Sigmoid colon (tissue), 7 donors: ENCODE data around the gene HNRNPDL. TPM values are rescaled to one million over a fixed set of nuclear protein-coding genes. Genes with fewer than 3 reads are reported as not detected.
A peak's percentile ranks its signal among the peaks of the same experiment; 100 is the strongest.

ENCODE experiments used
- DNase-seq: peaks from one replicate; pipeline ENCODE4 v3.0.0-alpha.2; 2019
- H3K27ac ChIP-seq, 4 donors: fragments of 200-600 bp; sonication (generic); one replicate each; pipeline ENCODE4 v1.5.1; 2016 to 2019; ENCODE audit warnings: mild to moderate bottlenecking in 1 of 4
- H3K27me3 ChIP-seq, 3 donors: fragments of 200-600 bp; sonication (generic); one replicate each; pipeline ENCODE4 v1.5.1; 2019; ENCODE audit warnings: mild to moderate bottlenecking in 1 of 3
- H3K36me3 ChIP-seq, 4 donors: fragments of 200-600 bp; sonication (generic); one replicate each; pipeline ENCODE4 v1.5.1; 2016 to 2019
- H3K4me1 ChIP-seq, 4 donors: fragments of 200-600 bp; sonication (generic); one replicate each; pipeline ENCODE4 v1.5.1; 2017 to 2019
- H3K4me3 ChIP-seq, 4 donors: fragments of 200-600 bp; sonication (generic); one replicate each; pipeline ENCODE4 v1.5.1; 2017 to 2019; ENCODE audit warnings: mild to moderate bottlenecking in 2 of 4, moderate library complexity in 1 of 4
- H3K9me3 ChIP-seq, 4 donors: fragments of 200-600 bp in 3 of 4; sonication (generic) in 3 of 4; one replicate each; pipeline versions ENCODE4 v1.5.1 to v1.6.1; 2013 to 2019
- CTCF ChIP-seq, 4 experiments: fragments of 450-650 bp in 3 of 4; fragments of 200-600 bp in 1 of 4; IDR thresholded peaks; one replicate each; pipeline ENCODE4 v1.5.1; 2016 to 2019; ENCODE audit warnings: antibody characterized with exemption in 4 of 4, mild to moderate bottlenecking in 3 of 4, moderate library complexity in 2 of 4
- EP300 ChIP-seq, 4 donors: sonication (generic); formaldehyde crosslinking; IDR thresholded peaks; one replicate each; pipeline ENCODE4 v1.6.1; 2017; ENCODE audit warnings: antibody characterized with exemption in 4 of 4
- POLR2A ChIP-seq, 2 donors: fragments of 450-650 bp; IDR thresholded peaks; one replicate each; pipeline ENCODE4 v1.6.1; 2016; ENCODE audit warnings: antibody characterized with exemption in 2 of 2, mild to moderate bottlenecking in 2 of 2, moderate library complexity in 2 of 2
- POLR2AphosphoS5 ChIP-seq, 4 donors: sonication (generic); formaldehyde crosslinking; IDR thresholded peaks; one replicate each; pipeline ENCODE4 v1.6.1; 2017; ENCODE audit warnings: antibody characterized with exemption in 4 of 4
- WGBS, 2 donors: extraction: QIAGEN DNeasy Blood & Tissue Kit; methylation state at CpG; one replicate each; pipeline ENCODE4 v1.1.7; 2013; 5-methylcytosine and 5-hydroxymethylcytosine counted together
- intact Hi-C: fragments of 100-400 bp; cut with DNase I; formaldehyde crosslinking; loops from one replicate; pipeline ENCODE4 v1.15.1; 2023
- polyA plus RNA-seq, 3 donors: library from polyadenylated mRNA; stranded (reverse); fragments of 200-250 nt; gene quantifications; one replicate each; pipeline ENCODE4 v1.2.3, GENCODE V29; 2013
- small RNA-seq, 3 donors: library from RNA; depleted of rRNA; stranded (forward); fragments of <200 nt; gene quantifications; one replicate each; pipeline ENCODE3, GENCODE V24; 2016
- total RNA-seq, 4 donors: library from RNA; depleted of rRNA; stranded (reverse); fragments of >200 nt; gene quantifications; one replicate each; pipeline ENCODE4 v1.1.0, GENCODE V29; 2016
- donor health status: healthy with polysubstance abuse.
- donor health status: Bipolar disorder and iron deficiency.
- donor health status: healthy.

HNRNPDL gene
- total and polyA plus RNA-seq, 7 donors = 70.5 to 253 (median 178) TPM

- Histone ChIP-seq H3K27me3 (no peaks in the 10 kb centered on the region), H3K4me3 (peak overlapping the region; percentile 97 to 99 (median 98)), H3K27ac (peak overlapping the region; percentile 99 to 100 (median 100)), H3K4me1 (peaks cover 0 to 55% (median 50%) of the 10 kb centered on the region in 4 donors), H3K9me3 (no peaks in the 10 kb centered on the region), H3K36me3 (peaks cover 0 to 6% (median 0%) of the 10 kb centered on the region in 4 donors)
- intact Hi-C loops = loop anchor here (5.0 to 10.0 kb wide), 5 partner anchors 91 to 1339 kb away; partner anchors contain the start of genes BMP3, HELQ, MRPS18C and SCD5
- DNase-seq = no peak
- TF ChIP-seq EP300 (IDR thresholded peaks at IDR 0.05) (no peak), POLR2A (IDR thresholded peaks at IDR 0.05) (no peak), CTCF (IDR thresholded peaks at IDR 0.05) (no peak), POLR2AphosphoS5 (IDR thresholded peaks at IDR 0.05) (no peak)
- WGBS, 2 donors = 1% methylated on average over 50 of the region's 50 CpGs
These were observed 56.8 kb downstream of the HNRNPDL start for GRCh38 chr4:82373486-82373815.

Small RNA genes lying within 50 kb of the gene (small RNA-seq; reads per million reads assigned to genes)
- 0 to 0.07 (median 0) reads per million in 3 donors for gene RF00150

Other genes with a start within 250 kb of the HNRNPDL start
- gene HNRNPD, start 56.5 kb downstream of the HNRNPDL start, total RNA-seq = 100 to 1,000 TPM in 1 of 4 donors, 10 to 100 TPM in 3; 64.6 to 124 (median 78.0) TPM
- gene HNRNPD, start 56.5 kb downstream of the HNRNPDL start, polyA plus RNA-seq = 100 to 1,000 TPM in 1 of 3 donors, 10 to 100 TPM in 2; 80.9 to 193 (median 94.3) TPM
- gene ENOPH1, start 128 bp upstream of the HNRNPDL start, total RNA-seq = 10 to 100 TPM; 15.5 to 21.8 (median 18.9) TPM
- 10 to 100 TPM; 22.2 to 31.9 (median 26.4) TPM for gene ENOPH1, start 128 bp upstream of the HNRNPDL start, polyA plus RNA-seq
- 10 to 100 TPM; 11.2 to 25.7 (median 18.9) TPM for gene TMEM150C, start 131.5 kb upstream of the HNRNPDL start, total RNA-seq
- 1 to 10 TPM; 1.2 to 5.6 (median 1.2) TPM for gene TMEM150C, start 131.5 kb upstream of the HNRNPDL start, polyA plus RNA-seq